ENCODE data around the gene CLSTN2. TPM values are rescaled to one million over a fixed set of nuclear protein-coding genes. Genes with fewer than 3 reads are reported as not detected.

The CLSTN2 gene
- total RNA-seq, 1 donor from 2014 or later, result 0.74 TPM

- H3K36me3 Mint-ChIP-seq (ENCODE audit: low read depth, unreplicated experiment), result no peaks in the 10 kb centered on the region
- no peaks in the 10 kb centered on the region for H3K9me3 Mint-ChIP-seq (ENCODE audit: unreplicated experiment)
- H3K4me3 Mint-ChIP-seq (ENCODE audit: unreplicated experiment), result no peak overlapping the region
- DNase-seq (ENCODE audit: low spot score), result no peak
- TF ChIP-seq, protein P1, sequence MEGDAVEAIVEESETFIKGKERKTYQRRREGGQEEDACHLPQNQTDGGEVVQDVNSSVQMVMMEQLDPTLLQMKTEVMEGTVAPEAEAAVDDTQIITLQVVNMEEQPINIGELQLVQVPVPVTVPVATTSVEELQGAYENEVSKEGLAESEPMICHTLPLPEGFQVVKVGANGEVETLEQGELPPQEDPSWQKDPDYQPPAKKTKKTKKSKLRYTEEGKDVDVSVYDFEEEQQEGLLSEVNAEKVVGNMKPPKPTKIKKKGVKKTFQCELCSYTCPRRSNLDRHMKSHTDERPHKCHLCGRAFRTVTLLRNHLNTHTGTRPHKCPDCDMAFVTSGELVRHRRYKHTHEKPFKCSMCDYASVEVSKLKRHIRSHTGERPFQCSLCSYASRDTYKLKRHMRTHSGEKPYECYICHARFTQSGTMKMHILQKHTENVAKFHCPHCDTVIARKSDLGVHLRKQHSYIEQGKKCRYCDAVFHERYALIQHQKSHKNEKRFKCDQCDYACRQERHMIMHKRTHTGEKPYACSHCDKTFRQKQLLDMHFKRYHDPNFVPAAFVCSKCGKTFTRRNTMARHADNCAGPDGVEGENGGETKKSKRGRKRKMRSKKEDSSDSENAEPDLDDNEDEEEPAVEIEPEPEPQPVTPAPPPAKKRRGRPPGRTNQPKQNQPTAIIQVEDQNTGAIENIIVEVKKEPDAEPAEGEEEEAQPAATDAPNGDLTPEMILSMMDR (IDR thresholded peaks at IDR 0.05; ENCODE audit: unreplicated experiment), result no peak
- H3K27ac Mint-ChIP-seq (ENCODE audit: unreplicated experiment), result no peak overlapping the region
- peaks cover 3% of the 10 kb centered on the region for H3K27me3 Mint-ChIP-seq (ENCODE audit: unreplicated experiment)
- H3K4me1 Mint-ChIP-seq (ENCODE audit: unreplicated experiment), result peaks cover 8% of the 10 kb centered on the region
Measured at GRCh38 chr3:140505876-140506275, 570.9 kb downstream of the CLSTN2 start.

DNA sequence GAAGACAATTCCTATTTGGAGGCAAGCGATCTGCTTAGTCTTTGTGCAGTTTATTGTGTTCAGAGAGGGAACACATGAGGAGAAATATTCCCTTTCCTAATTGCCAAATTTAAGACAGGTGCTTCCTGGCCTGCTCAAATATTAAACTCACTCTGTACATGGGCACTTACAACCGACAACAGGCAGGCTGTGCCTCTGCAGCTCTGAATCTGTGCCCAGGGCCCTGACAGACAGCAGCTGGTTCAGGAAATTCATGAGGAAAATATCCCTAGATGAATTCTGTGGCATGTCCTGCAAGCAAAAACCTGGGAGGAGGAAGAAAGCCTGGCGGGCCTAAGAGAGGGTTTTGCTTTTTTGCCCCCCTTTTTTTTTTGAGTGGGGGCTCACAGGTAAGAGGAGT, 573.6 kb downstream of the CLSTN2 start:
- TF ChIP-seq, protein P1 (IDR thresholded peaks at IDR 0.05; ENCODE audit: unreplicated experiment), result no peak
- Mint-ChIP-seq H3K4me3 (ENCODE audit: unreplicated experiment) (no peak overlapping the region), H3K4me1 (ENCODE audit: unreplicated experiment) (peaks cover 8% of the 10 kb centered on the region), H3K9me3 (ENCODE audit: unreplicated experiment) (no peaks in the 10 kb centered on the region), H3K27ac (ENCODE audit: unreplicated experiment) (no peak overlapping the region), H3K27me3 (ENCODE audit: unreplicated experiment) (peaks cover 4% of the 10 kb centered on the region), H3K36me3 (ENCODE audit: low read depth, unreplicated experiment) (no peaks in the 10 kb centered on the region)
- no peak for DNase-seq (ENCODE audit: low spot score)

GRCh38 chr3:140509534-140509933, 574.5 kb downstream of the CLSTN2 start:
- Mint-ChIP-seq H3K4me3 (ENCODE audit: unreplicated experiment) (no peak overlapping the region), H3K27me3 (ENCODE audit: unreplicated experiment) (peaks cover 4% of the 10 kb centered on the region), H3K9me3 (ENCODE audit: unreplicated experiment) (no peaks in the 10 kb centered on the region), H3K36me3 (ENCODE audit: low read depth, unreplicated experiment) (no peaks in the 10 kb centered on the region), H3K27ac (ENCODE audit: unreplicated experiment) (no peak overlapping the region), H3K4me1 (ENCODE audit: unreplicated experiment) (peaks cover 8% of the 10 kb centered on the region)
- TF ChIP-seq, protein P1 (IDR thresholded peaks at IDR 0.05; ENCODE audit: unreplicated experiment), result no peak
- peak; percentile 15 for DNase-seq (ENCODE audit: low spot score)

GRCh38 chr3:140510303-140510861, 575.4 kb downstream of the CLSTN2 start:
- TF ChIP-seq, protein P1 (IDR thresholded peaks at IDR 0.05; ENCODE audit: unreplicated experiment), result no peak
- peaks cover 4% of the 10 kb centered on the region for H3K27me3 Mint-ChIP-seq (ENCODE audit: unreplicated experiment)
- H3K4me3 Mint-ChIP-seq (ENCODE audit: unreplicated experiment), result no peak overlapping the region
- no peak overlapping the region for H3K27ac Mint-ChIP-seq (ENCODE audit: unreplicated experiment)
- DNase-seq (ENCODE audit: low spot score), result no peak
- peaks cover 8% of the 10 kb centered on the region for H3K4me1 Mint-ChIP-seq (ENCODE audit: unreplicated experiment)
- H3K9me3 Mint-ChIP-seq (ENCODE audit: unreplicated experiment), result no peaks in the 10 kb centered on the region
- H3K36me3 Mint-ChIP-seq (ENCODE audit: low read depth, unreplicated experiment), result no peaks in the 10 kb centered on the region

GRCh38 chr3:140521751-140522445, 586.9 kb downstream of the CLSTN2 start:
- Mint-ChIP-seq H3K4me1 (ENCODE audit: unreplicated experiment) (peaks cover 2% of the 10 kb centered on the region), H3K4me3 (ENCODE audit: unreplicated experiment) (no peak overlapping the region), H3K27ac (ENCODE audit: unreplicated experiment) (no peak overlapping the region), H3K36me3 (ENCODE audit: low read depth, unreplicated experiment) (peaks cover 6% of the 10 kb centered on the region), H3K9me3 (ENCODE audit: unreplicated experiment) (no peaks in the 10 kb centered on the region), H3K27me3 (ENCODE audit: unreplicated experiment) (no peaks in the 10 kb centered on the region)
- TF ChIP-seq, protein P1 (IDR thresholded peaks at IDR 0.05; ENCODE audit: unreplicated experiment), result no peak
- no peak for DNase-seq (ENCODE audit: low spot score)
